Panc1 (cell line): Measurements from ENCODE around the gene ZNF774. TPM values are rescaled to one million over a fixed set of nuclear protein-coding genes. Genes with fewer than 3 reads are reported as not detected.

ENCODE experiments used
- ATAC-seq: fragments of 200-7000 bp; cut with Tn5 transposase; 2 replicates; pipeline ENCODE4 v1.9.1; 2020; ENCODE audit warnings: mild to moderate bottlenecking, moderate library complexity
- BruUV-seq: library from RNA; stranded (reverse); fragments of 400-500 nt; replicated peaks from 2 replicates; lab custom pipeline; 2021; lab: Mats Ljungman, UMichigan
- CTCF ChIA-PET: fragments of 300-600 bp; sonication (Branson Sonifier 250); formaldehyde crosslinking; loops from one replicate; lab custom pipeline; 2022; ENCODE audit warnings: antibody characterized with exemption; lab: Charles Lee
- POLR2A ChIA-PET: fragments of 300-600 bp; sonication (Branson Sonifier 250); formaldehyde crosslinking; loops from one replicate; lab custom pipeline; 2022; ENCODE audit warnings: antibody characterized with exemption; lab: Charles Lee
- DNase-seq: peaks from one replicate; pipeline ENCODE4 v3.0.0-alpha.2; 2010; ENCODE audit warnings: low read depth, low spot score
- H3K27ac ChIP-seq: 2 replicates; pipeline ENCODE4 v1.5.1; 2011; ENCODE audit warnings: mild to moderate bottlenecking, low read length, inconsistent platforms
- H3K27me3 ChIP-seq: fragments of 200-500 bp; sonication (Bioruptor generic); 2 replicates; pipeline ENCODE4 v1.6.0; 2014; ENCODE audit warnings: low read length, inconsistent platforms; ENCODE audit not compliant: control insufficient read depth, insufficient read depth
- H3K36me3 ChIP-seq: fragments of 200-500 bp; sonication (Bioruptor generic); 2 replicates; pipeline ENCODE4 v1.5.1; 2014; ENCODE audit warnings: inconsistent platforms, mild to moderate bottlenecking, low read length, moderate library complexity; ENCODE audit not compliant: control insufficient read depth, insufficient read depth
- H3K4me1 ChIP-seq: 2 replicates; pipeline ENCODE4 v1.5.1; 2011; ENCODE audit warnings: inconsistent platforms, mild to moderate bottlenecking, low read length, moderate library complexity; ENCODE audit not compliant: control insufficient read depth, insufficient read depth
- H3K4me3 ChIP-seq, 2 experiments: 2 replicates each; pipeline ENCODE4 v1.5.1; 2011 to 2012; ENCODE audit warnings: low read depth in 2 of 2, low read length in 2 of 2, mild to moderate bottlenecking in 2 of 2, inconsistent platforms in 1 of 2, moderate library complexity in 1 of 2
- H3K9me3 ChIP-seq: fragments of 200-500 bp; sonication (Bioruptor generic); 2 replicates; pipeline ENCODE4 v1.5.1; 2014; ENCODE audit warnings: low read depth, mild to moderate bottlenecking, inconsistent platforms, low read length, moderate library complexity; ENCODE audit not compliant: control insufficient read depth, insufficient read depth
- POLR2AphosphoS5 ChIP-seq: IDR thresholded peaks from 2 replicates; pipeline ENCODE4 v1.6.1; 2012; ENCODE audit warnings: mild to moderate bottlenecking, low read depth, low read length, moderate library complexity
- SIN3A ChIP-seq: IDR thresholded peaks from 2 replicates; pipeline ENCODE4 v1.6.1; 2012; ENCODE audit warnings: low read depth, mild to moderate bottlenecking, low read length, moderate library complexity, borderline replicate concordance; ENCODE audit not compliant: insufficient read depth
- TCF7L2 ChIP-seq: IDR thresholded peaks from 2 replicates; pipeline ENCODE4 v1.6.1; 2011; ENCODE audit warnings: mild to moderate bottlenecking, low read depth, low read length, inconsistent platforms
- in situ Hi-C: cut with HindIII; loops from 2 replicates; pipeline ENCODE4 v1.10.0; 2016; ENCODE audit warnings: low sequenced_read_pairs, low pct_unique_long_range_greater_than_20kb
- intact Hi-C: fragments of 100-400 bp; cut with micrococcal nuclease; formaldehyde crosslinking; loops from one replicate; pipeline ENCODE4 v1.10.0; 2022; ENCODE audit not compliant: unreplicated experiment
- total RNA-seq: library from RNA; stranded (reverse); gene quantifications from one replicate; pipeline ENCODE4 v1.2.1, GENCODE V29; 2021; ENCODE audit not compliant: unreplicated experiment
- TF ChIP-seq, protein P1 (sequence below): fragments of 450-650 bp; IDR thresholded peaks from 2 replicates; pipeline ENCODE4 v1.5.1; 2017; ENCODE audit warnings: mild to moderate bottlenecking
- TF ChIP-seq, protein P2 (sequence below), 2 experiments: IDR thresholded peaks; 2 replicates each; pipeline ENCODE4 v1.6.1; 2011 to 2012; ENCODE audit warnings: low read depth in 2 of 2, control low read depth in 1 of 2, low read length in 1 of 2, mild to moderate bottlenecking in 1 of 2, moderate library complexity in 1 of 2; ENCODE audit not compliant: insufficient read depth in 1 of 2

The ZNF774 gene
- total RNA-seq, 1 experiment from 2014 or later = 5.2 TPM

DNA sequence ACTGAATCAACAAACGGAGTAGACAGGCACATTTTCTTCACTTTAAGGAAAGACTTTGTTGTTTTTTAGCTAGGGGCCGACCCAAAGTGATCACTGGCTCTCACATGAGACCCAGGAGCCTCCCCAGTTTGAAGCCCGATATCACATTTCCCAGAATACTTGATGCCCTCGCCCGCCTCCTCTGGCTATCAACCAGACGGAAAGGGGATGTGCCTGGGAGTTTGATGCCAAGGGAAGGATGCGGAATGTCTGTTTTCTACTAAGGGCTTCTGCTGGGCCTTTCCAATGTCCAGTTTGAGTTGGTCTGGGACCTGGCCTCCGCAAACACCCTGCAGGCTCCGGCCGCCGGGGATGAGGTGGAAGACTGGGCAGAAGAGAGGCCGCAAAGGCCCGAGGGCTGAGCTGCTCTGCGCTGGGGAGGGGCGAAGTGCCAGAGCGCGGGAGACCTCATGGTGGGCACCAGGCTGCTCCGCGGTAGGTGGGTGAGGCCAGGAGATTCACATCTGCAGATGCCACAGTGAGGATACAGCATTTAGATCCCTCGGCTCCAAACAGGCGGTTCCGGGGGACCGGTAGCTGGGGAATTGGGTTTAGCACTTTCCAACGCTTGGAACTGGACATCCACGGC lies 491 bp upstream of the ZNF774 start:
- H3K27me3 ChIP-seq = no peaks in the 10 kb centered on the region
- H3K36me3 ChIP-seq = no peaks in the 10 kb centered on the region
- H3K4me1 ChIP-seq = peaks cover 10% of the 10 kb centered on the region
- peak overlapping the region; percentile 79 to 85 for H3K4me3 ChIP-seq
- in situ Hi-C loops = no loop called here
- BruUV-seq = no TSS peak
- POLR2A ChIA-PET = no interaction called here
- CTCF ChIA-PET = no interaction called here
- no peak for DNase-seq
- peak; percentile 53 for ATAC-seq
- no peaks in the 10 kb centered on the region for H3K9me3 ChIP-seq
- H3K27ac ChIP-seq = peak overlapping the region; percentile 48; the same call in 1 of the 2 replicates
- TF ChIP-seq SIN3A = no peak
- TF ChIP-seq, protein P1, sequence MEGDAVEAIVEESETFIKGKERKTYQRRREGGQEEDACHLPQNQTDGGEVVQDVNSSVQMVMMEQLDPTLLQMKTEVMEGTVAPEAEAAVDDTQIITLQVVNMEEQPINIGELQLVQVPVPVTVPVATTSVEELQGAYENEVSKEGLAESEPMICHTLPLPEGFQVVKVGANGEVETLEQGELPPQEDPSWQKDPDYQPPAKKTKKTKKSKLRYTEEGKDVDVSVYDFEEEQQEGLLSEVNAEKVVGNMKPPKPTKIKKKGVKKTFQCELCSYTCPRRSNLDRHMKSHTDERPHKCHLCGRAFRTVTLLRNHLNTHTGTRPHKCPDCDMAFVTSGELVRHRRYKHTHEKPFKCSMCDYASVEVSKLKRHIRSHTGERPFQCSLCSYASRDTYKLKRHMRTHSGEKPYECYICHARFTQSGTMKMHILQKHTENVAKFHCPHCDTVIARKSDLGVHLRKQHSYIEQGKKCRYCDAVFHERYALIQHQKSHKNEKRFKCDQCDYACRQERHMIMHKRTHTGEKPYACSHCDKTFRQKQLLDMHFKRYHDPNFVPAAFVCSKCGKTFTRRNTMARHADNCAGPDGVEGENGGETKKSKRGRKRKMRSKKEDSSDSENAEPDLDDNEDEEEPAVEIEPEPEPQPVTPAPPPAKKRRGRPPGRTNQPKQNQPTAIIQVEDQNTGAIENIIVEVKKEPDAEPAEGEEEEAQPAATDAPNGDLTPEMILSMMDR = no peak
- TF ChIP-seq, protein P2, sequence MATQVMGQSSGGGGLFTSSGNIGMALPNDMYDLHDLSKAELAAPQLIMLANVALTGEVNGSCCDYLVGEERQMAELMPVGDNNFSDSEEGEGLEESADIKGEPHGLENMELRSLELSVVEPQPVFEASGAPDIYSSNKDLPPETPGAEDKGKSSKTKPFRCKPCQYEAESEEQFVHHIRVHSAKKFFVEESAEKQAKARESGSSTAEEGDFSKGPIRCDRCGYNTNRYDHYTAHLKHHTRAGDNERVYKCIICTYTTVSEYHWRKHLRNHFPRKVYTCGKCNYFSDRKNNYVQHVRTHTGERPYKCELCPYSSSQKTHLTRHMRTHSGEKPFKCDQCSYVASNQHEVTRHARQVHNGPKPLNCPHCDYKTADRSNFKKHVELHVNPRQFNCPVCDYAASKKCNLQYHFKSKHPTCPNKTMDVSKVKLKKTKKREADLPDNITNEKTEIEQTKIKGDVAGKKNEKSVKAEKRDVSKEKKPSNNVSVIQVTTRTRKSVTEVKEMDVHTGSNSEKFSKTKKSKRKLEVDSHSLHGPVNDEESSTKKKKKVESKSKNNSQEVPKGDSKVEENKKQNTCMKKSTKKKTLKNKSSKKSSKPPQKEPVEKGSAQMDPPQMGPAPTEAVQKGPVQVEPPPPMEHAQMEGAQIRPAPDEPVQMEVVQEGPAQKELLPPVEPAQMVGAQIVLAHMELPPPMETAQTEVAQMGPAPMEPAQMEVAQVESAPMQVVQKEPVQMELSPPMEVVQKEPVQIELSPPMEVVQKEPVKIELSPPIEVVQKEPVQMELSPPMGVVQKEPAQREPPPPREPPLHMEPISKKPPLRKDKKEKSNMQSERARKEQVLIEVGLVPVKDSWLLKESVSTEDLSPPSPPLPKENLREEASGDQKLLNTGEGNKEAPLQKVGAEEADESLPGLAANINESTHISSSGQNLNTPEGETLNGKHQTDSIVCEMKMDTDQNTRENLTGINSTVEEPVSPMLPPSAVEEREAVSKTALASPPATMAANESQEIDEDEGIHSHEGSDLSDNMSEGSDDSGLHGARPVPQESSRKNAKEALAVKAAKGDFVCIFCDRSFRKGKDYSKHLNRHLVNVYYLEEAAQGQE (IDR thresholded peaks at IDR 0.05; ENCODE audit: insufficient read depth in 1 of 2, low read depth in 2 of 2, low read length in 1 of 2) = no peak
- no peak for TF ChIP-seq TCF7L2
- TF ChIP-seq POLR2AphosphoS5 = no peak
- intact Hi-C loops = no loop called here

DNA sequence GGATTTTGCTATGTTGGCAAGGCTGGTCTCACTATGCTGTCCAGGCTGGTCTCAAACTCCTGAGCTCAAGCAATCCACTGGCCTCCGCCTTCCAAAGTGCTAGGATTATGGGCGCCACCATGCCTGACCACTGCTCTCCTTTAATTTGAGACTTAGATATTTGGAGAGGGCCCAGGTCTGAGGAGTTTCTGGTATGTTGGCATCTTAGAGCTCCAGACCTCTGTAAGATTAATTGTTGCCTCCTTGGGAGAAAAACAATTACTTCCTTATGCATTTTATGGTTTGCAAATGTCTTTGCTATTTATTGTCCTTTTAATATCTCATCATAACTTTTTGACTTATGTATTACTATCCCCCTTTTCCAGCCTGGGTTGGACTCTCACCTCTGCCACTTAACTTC lies 2.9 kb downstream of the ZNF774 start:
- intact Hi-C loops = no loop called here
- Histone ChIP-seq H3K27ac (no peak overlapping the region), H3K36me3 (no peaks in the 10 kb centered on the region), H3K4me1 (peaks cover 10% of the 10 kb centered on the region), H3K27me3 (no peaks in the 10 kb centered on the region), H3K4me3 (no peak overlapping the region), H3K9me3 (no peaks in the 10 kb centered on the region)
- CTCF ChIA-PET = no interaction called here
- POLR2A ChIA-PET = no interaction called here
- in situ Hi-C loops = no loop called here
- ATAC-seq (no peak), DNase-seq (no peak)
- TF ChIP-seq POLR2AphosphoS5 (no peak), SIN3A (no peak), TCF7L2 (no peak)
- TF ChIP-seq, protein P2 (IDR thresholded peaks at IDR 0.05; ENCODE audit: insufficient read depth in 1 of 2, low read depth in 2 of 2, low read length in 1 of 2) = no peak
- TF ChIP-seq, protein P1 = no peak
- no TSS peak for BruUV-seq
